Mesendoderm (in vitro differentiated cells): ENCODE results near the gene NTF4.
"Not testable (repeated sequence)": the region's sequence is repeated elsewhere in the genome, so short reads cannot be mapped to it uniquely, and the experiment has no call there.

Experiments used
- DNase-seq: peaks from one replicate; pipeline ENCODE4 v3.0.0; 2013
- H2AK5ac ChIP-seq: 2 replicates; pipeline ENCODE4 v1.6.1; 2013; ENCODE audit warnings: low read length, inconsistent platforms
- H2BK120ac ChIP-seq: 2 replicates; pipeline ENCODE4 v1.6.1; 2013; ENCODE audit warnings: low read depth, mild to moderate bottlenecking, low read length, moderate library complexity, mixed read lengths
- H2BK15ac ChIP-seq: replicated peaks from 2 replicates; pipeline ENCODE4 v1.6.1; 2013; ENCODE audit warnings: low read depth, mild to moderate bottlenecking, moderate library complexity
- H2BK5ac ChIP-seq: 2 replicates; pipeline ENCODE4 v1.6.1; 2013; ENCODE audit warnings: low read length, inconsistent platforms
- H3K18ac ChIP-seq: 2 replicates; pipeline ENCODE4 v1.6.1; 2013; ENCODE audit warnings: mild to moderate bottlenecking, low read length, mixed read lengths
- H3K23ac ChIP-seq: one replicate; pipeline ENCODE4 v1.6.1; 2013; ENCODE audit warnings: low read length
- H3K27ac ChIP-seq: 2 replicates; pipeline ENCODE4 v1.5.1; 2013; ENCODE audit warnings: low read depth, mild to moderate bottlenecking, inconsistent platforms, low read length, moderate library complexity
- H3K27me3 ChIP-seq: 2 replicates; pipeline ENCODE4 v1.6.1; 2013; ENCODE audit warnings: low read length, control low read depth, mild to moderate bottlenecking, inconsistent platforms; ENCODE audit not compliant: insufficient read depth, poor library complexity
- H3K36me3 ChIP-seq: 2 replicates; pipeline ENCODE4 v1.6.1; 2013; ENCODE audit warnings: low read length, inconsistent platforms; ENCODE audit not compliant: control insufficient read depth, insufficient read depth
- H3K4ac ChIP-seq: one replicate; pipeline ENCODE4 v1.6.1; 2013; ENCODE audit warnings: low read depth, mild to moderate bottlenecking, low read length, moderate library complexity
- H3K4me1 ChIP-seq: 2 replicates; pipeline ENCODE4 v1.6.1; 2013; ENCODE audit warnings: low read depth, low read length, inconsistent platforms; ENCODE audit not compliant: control insufficient read depth
- H3K4me2 ChIP-seq: 2 replicates; pipeline ENCODE4 v1.6.1; 2013; ENCODE audit warnings: low read length
- H3K4me3 ChIP-seq: 2 replicates; pipeline ENCODE4 v1.5.1; 2013; ENCODE audit warnings: mild to moderate bottlenecking, low read length
- H3K56ac ChIP-seq: one replicate; pipeline ENCODE4 v1.6.1; 2013; ENCODE audit warnings: low read length
- H3K79me1 ChIP-seq: 2 replicates; pipeline ENCODE4 v1.6.1; 2013; ENCODE audit warnings: low read length, inconsistent platforms
- H3K79me2 ChIP-seq: 2 replicates; pipeline ENCODE4 v1.6.1; 2013; ENCODE audit warnings: mild to moderate bottlenecking, low read length; ENCODE audit not compliant: control insufficient read depth, insufficient read depth
- H3K9ac ChIP-seq: 2 replicates; pipeline ENCODE4 v1.6.1; 2013; ENCODE audit warnings: low read length, inconsistent platforms
- H4K5ac ChIP-seq: one replicate; pipeline ENCODE4 v1.6.1; 2013; ENCODE audit warnings: low read length
- H4K8ac ChIP-seq: one replicate; pipeline ENCODE4 v1.6.1; 2013; ENCODE audit warnings: low read depth, mild to moderate bottlenecking, control low read depth, low read length, moderate library complexity
- WGBS: extraction: QIAGEN DNeasy Blood & Tissue Kit; methylation state at CpG from one replicate; pipeline ENCODE4 v1.1.7; 2013; ENCODE audit warnings: low lambda C conversion rate, missing lambda C conversion rate; ENCODE audit not compliant: insufficient coverage; ENCODE audit errors: extremely low coverage; 5-methylcytosine and 5-hydroxymethylcytosine counted together

The NTF4 gene

GRCh38 chr19:49025088-49025487 lies 39.5 kb downstream of the NTF4 start:
- not testable (repeated sequence) for H2BK5ac ChIP-seq, H3K36me3 ChIP-seq, H3K79me1 ChIP-seq, H3K4me2 ChIP-seq, H3K9ac ChIP-seq, H2BK15ac ChIP-seq, H2BK120ac ChIP-seq, H3K79me2 ChIP-seq, H3K4ac ChIP-seq, H3K56ac ChIP-seq, H4K5ac ChIP-seq, H3K27me3 ChIP-seq, H3K4me3 ChIP-seq, H3K4me1 ChIP-seq, H3K18ac ChIP-seq, H3K27ac ChIP-seq, H3K23ac ChIP-seq, H4K8ac ChIP-seq, H2AK5ac ChIP-seq, DNase-seq
- WGBS: no CpG with 5 or more reads among the region's 6 CpGs

DNA sequence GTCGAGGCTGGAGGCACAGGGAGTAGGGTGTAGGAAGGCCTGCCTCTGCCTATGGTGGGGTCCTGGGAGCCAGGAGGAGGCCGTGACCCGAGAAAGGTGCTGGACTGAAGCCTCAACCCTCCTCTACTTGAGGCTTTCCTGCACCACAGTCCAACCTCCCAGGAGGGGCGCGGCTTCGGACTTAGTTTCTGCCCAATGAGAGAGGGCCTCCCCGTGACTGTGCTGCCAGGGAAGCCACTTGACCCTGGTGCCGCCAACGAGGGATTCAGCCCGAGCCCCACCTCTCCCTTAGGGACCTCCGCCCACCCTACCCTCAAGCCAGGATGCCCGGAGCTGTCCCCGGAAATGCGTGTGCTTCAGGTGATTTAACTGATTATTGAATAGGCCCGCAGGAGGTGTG lies 40.4 kb downstream of the NTF4 start, which contains the start of gene CGB3:
Gene CGB3 (minus strand): TSS at position 101 of the 400 bp plus-strand sequence. CDS start 362 bp downstream, outside the sequence.
- not testable (repeated sequence) for H3K4me2 ChIP-seq, H3K9ac ChIP-seq, H2BK5ac ChIP-seq, H3K79me2 ChIP-seq, H3K27ac ChIP-seq, H4K8ac ChIP-seq, H3K79me1 ChIP-seq, H3K4me3 ChIP-seq, H2BK120ac ChIP-seq, H3K36me3 ChIP-seq, H3K27me3 ChIP-seq, H3K18ac ChIP-seq, H3K4ac ChIP-seq, H4K5ac ChIP-seq, H3K4me1 ChIP-seq, H2BK15ac ChIP-seq, H3K23ac ChIP-seq, H3K56ac ChIP-seq, DNase-seq, H2AK5ac ChIP-seq
- WGBS: no CpG with 5 or more reads among the region's 15 CpGs

DNA sequence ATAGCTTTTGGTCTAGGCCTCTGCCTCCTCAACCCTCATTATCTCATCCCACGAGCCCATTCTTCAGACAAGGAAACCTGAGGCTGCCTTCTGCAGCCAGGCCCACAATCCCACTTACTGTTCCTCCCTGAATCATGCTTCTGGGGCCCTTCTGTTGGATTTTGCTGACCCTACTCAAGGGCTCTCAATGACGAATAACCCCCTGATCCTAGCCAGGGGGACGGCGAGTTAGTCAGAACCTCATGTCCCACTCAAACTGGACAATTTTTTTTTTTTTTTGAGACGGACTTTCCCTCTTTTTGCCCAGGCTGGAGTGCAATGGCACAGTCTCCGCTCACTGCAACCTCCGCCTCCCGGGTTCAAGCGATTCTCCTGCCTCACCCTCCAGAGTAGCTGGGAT lies 42.5 kb downstream of the NTF4 start:
- Histone ChIP-seq H3K79me1 (no peaks in the 10 kb centered on the region), H3K4ac (no peak overlapping the region), H3K4me3 (no peak overlapping the region), H3K56ac (no peak overlapping the region), H3K18ac (no peak overlapping the region), H3K79me2 (no peaks in the 10 kb centered on the region), H4K8ac (no peak overlapping the region), H3K4me1 (no peaks in the 10 kb centered on the region), H4K5ac (no peak overlapping the region), H3K27me3 (no peaks in the 10 kb centered on the region), H2BK120ac (no peak overlapping the region), H3K27ac (no peak overlapping the region), H3K9ac (no peak overlapping the region), H3K36me3 (no peaks in the 10 kb centered on the region), H2AK5ac (no peak overlapping the region), H2BK5ac (no peak overlapping the region), H2BK15ac (no peak overlapping the region), H3K4me2 (no peak overlapping the region), H3K23ac (no peak overlapping the region)
- WGBS: no CpG with 5 or more reads among the region's 9 CpGs
- no peak for DNase-seq

DNA sequence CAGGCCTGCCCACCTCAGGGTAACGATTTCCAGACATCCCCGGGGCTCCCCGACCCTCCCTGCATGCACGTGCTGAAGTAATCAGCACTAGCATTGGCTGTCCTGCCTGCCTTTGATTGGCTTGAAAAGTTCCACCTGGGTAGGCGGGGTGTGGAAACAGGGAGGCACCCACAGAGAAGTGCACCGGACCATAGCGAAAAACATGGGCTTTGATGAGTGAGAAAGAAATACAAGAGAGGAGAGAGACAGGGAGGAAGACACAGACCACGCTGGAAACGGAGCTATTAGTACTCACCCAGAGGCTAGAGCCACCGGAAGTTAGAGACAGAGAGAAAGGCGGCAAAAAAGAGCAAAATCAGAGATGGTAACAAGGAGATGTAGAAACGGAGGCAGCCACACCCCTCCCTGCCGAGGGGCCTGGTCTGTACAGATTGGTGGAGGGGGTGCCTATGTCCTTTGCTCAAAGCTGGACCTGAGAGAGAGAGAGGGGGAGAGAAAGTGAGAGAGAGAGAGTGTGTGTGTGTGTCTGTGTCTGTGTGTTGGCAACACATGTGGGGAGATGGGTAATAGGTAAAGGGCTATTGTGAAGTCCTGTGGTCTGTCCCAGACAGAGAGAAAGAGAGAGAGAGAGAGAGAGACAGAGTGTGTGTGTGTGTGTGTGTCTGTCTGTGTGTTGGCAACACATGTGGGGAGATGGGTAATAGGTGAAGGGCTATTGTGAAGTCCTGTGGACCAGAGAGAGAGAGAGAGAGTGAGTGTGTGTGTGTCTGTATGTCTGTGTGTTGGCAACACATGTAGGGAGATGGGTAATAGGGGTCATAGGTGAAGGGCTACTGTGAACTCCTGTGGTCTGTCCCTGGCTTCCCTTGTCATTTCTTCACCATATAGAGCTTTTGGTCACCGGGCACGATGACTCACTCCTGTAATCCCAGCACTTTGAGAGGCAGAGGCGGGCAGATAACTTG lies 43.4 kb downstream of the NTF4 start:
- Histone ChIP-seq H3K9ac (no peak overlapping the region), H3K56ac (no peak overlapping the region), H3K79me1 (no peaks in the 10 kb centered on the region), H3K79me2 (no peaks in the 10 kb centered on the region), H2BK5ac (no peak overlapping the region), H3K27ac (no peak overlapping the region), H3K4me2 (no peak overlapping the region), H4K8ac (no peak overlapping the region), H3K4me1 (no peaks in the 10 kb centered on the region), H3K23ac (no peak overlapping the region), H3K4me3 (no peak overlapping the region), H4K5ac (no peak overlapping the region), H3K27me3 (no peaks in the 10 kb centered on the region), H2BK15ac (no peak overlapping the region), H3K4ac (no peak overlapping the region), H2AK5ac (no peak overlapping the region), H3K18ac (no peak overlapping the region), H3K36me3 (no peaks in the 10 kb centered on the region), H2BK120ac (no peak overlapping the region)
- WGBS: no CpG with 5 or more reads among the region's 16 CpGs
- no peak for DNase-seq

GRCh38 chr19:49020342-49020741 lies 44.3 kb downstream of the NTF4 start:
- DNase-seq: peak; percentile 53
- no peak overlapping the region for H2AK5ac ChIP-seq
- H2BK15ac ChIP-seq: no peak overlapping the region
- H2BK120ac ChIP-seq: no peak overlapping the region
- H3K4me3 ChIP-seq: no peak overlapping the region
- no peaks in the 10 kb centered on the region for H3K79me2 ChIP-seq
- H3K18ac ChIP-seq: no peak overlapping the region
- no peaks in the 10 kb centered on the region for H3K79me1 ChIP-seq
- H3K4me1 ChIP-seq: no peaks in the 10 kb centered on the region
- no peak overlapping the region for H2BK5ac ChIP-seq
- H3K4me2 ChIP-seq: no peak overlapping the region
- no peak overlapping the region for H3K56ac ChIP-seq
- no peak overlapping the region for H3K27ac ChIP-seq
- no peak overlapping the region for H4K8ac ChIP-seq
- H3K23ac ChIP-seq: no peak overlapping the region
- no peaks in the 10 kb centered on the region for H3K36me3 ChIP-seq
- H3K27me3 ChIP-seq: no peaks in the 10 kb centered on the region
- H3K9ac ChIP-seq: no peak overlapping the region
- WGBS: no CpG with 5 or more reads among the region's 11 CpGs
- H4K5ac ChIP-seq: no peak overlapping the region
- no peak overlapping the region for H3K4ac ChIP-seq
